IgD-negative memory B cell (primary cell): ENCODE data around the gene HDAC9. TPM values are rescaled to one million over a fixed set of nuclear protein-coding genes. Genes with fewer than 3 reads are reported as not detected.
A peak's percentile ranks its signal among the peaks of the same experiment; 100 is the strongest.

ENCODE experiments used
- H3K27ac Mint-ChIP-seq, 3 donors: one replicate each; pipeline ENCODE4 v1.8.0; 2020 to 2022; ENCODE audit warnings: mild to moderate bottlenecking in 3 of 3, mixed read lengths in 3 of 3, moderate library complexity in 1 of 3
- H3K27me3 Mint-ChIP-seq: one replicate; pipeline ENCODE4 v1.8.0; 2021; ENCODE audit warnings: mixed read lengths
- H3K36me3 Mint-ChIP-seq: one replicate; pipeline ENCODE4 v1.8.0; 2020; ENCODE audit warnings: mild to moderate bottlenecking, mixed read lengths
- H3K4me1 Mint-ChIP-seq, 3 donors: one replicate each; pipeline ENCODE4 v1.8.0; 2020 to 2022; ENCODE audit warnings: mixed read lengths in 3 of 3, mild to moderate bottlenecking in 1 of 3
- H3K4me3 Mint-ChIP-seq, 4 donors: one replicate each; pipeline ENCODE4 v1.8.0; 2020 to 2022; ENCODE audit warnings: mild to moderate bottlenecking in 4 of 4, mixed read lengths in 4 of 4, moderate library complexity in 3 of 4
- H3K9me3 Mint-ChIP-seq, 3 donors: one replicate each; pipeline ENCODE4 v1.8.0; 2020 to 2021; ENCODE audit warnings: mixed read lengths in 3 of 3, mild to moderate bottlenecking in 1 of 3
- polyA plus RNA-seq: library from polyadenylated mRNA; unstranded; fragments of 300-500 nt; fragmentation: Illumina TruSeq; gene quantifications from one replicate; pipeline ENCODE4 v1.2.3, GENCODE V29; 2021

Gene HDAC9
- polyA plus RNA-seq = 81.2 TPM

DNA sequence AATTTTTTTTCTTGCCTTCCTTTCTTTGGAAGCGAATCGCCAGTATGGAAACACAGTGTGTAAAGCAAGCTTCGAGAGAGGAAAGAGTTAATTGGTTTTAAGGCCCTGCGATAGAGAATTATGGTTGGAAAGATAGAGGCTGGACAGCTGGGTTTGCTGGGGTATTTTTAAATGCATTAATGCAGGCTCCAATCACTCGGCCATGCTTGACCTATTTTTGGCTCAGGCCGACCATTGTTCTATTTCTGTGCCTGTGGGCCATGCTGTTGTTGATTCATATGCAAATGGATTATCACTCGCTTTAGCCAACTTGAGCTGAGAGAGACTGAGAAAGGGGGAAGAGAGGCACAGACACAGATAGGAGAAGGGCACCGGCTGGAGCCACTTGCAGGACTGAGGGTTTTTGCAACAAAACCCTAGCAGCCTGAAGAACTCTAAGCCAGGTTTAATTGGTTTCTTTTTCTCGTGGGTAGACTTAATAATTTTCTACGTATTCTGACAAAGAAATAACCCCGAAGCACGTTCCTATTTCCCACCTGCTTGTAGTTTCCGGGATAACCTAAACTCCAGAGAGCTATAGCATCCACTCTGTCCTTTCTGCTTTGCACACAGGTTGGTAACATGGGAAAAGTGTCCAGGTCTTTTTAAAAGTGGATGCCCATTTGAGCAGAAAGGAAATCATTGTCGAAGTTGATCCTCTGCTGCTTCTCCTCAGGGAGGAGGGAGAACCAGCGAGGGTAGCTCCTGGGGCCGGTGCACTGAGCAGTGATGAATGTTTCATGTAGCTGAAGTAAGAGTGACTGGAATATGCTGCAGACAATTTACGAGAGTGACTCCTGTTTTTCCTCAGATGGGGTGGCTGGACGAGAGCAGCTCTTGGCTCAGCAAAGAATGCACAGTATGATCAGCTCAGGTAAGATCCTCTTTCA, at the start of gene HDAC9:
Gene HDAC9, plus strand, starts transcription at position 338 of the 929 bp plus-strand sequence. Its CDS starts 554 bp downstream, at position 892.
- Mint-ChIP-seq H3K27ac (peak within 1 kb of the TSS; percentile 5 to 92 (median 12)), H3K9me3 (no peaks in the 10 kb centered on the region), H3K4me1 (peaks cover 20 to 41% (median 34%) of the 10 kb centered on the region in 3 donors), H3K4me3 (peak within 1 kb of the TSS; percentile 82 to 94 (median 93)), H3K27me3 (no peaks in the 10 kb centered on the region), H3K36me3 (no peaks in the 10 kb centered on the region)

DNA sequence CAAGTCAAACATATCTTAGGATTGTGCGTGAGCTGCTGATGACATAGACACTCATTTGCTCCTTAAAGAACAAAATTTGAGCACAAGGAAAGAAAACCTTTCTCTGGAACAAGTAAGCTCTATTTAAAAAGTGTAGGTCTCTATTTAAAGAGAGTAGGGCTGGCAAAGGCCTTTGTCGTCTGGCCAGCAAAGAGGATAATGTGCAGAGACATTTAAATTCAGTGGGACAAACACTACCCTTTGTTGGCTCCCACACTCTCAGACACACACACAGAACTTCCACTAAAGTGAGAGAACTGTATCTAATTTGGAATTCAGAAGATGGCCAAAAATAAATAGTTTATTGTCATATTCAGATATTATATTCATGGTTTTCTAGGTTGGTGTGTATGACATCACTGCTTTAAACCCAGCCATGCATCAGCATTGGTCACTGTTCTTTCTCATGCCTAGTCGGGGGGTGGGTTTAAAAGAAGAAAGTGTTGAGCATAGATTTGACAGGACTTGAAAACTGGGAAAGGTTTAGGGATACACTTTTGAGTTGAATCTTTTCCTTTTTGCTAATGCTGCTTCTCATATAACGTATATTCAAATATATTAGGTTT, 49.5 kb upstream of the HDAC9 start:
- Mint-ChIP-seq H3K27ac (no peak overlapping the region), H3K36me3 (no peaks in the 10 kb centered on the region), H3K9me3 (no peaks in the 10 kb centered on the region), H3K4me1 (no peaks in the 10 kb centered on the region), H3K27me3 (no peaks in the 10 kb centered on the region), H3K4me3 (no peak overlapping the region)

GRCh38 chr7:18450019-18450418, 45.5 kb upstream of the HDAC9 start:
- Mint-ChIP-seq H3K4me3 (no peak overlapping the region), H3K27ac (no peak overlapping the region), H3K27me3 (no peaks in the 10 kb centered on the region), H3K36me3 (peaks cover 2% of the 10 kb centered on the region), H3K4me1 (no peaks in the 10 kb centered on the region), H3K9me3 (peaks cover 2 to 9% (median 2%) of the 10 kb centered on the region in 3 donors)

GRCh38 chr7:18455606-18456005, 39.9 kb upstream of the HDAC9 start:
- H3K4me1 Mint-ChIP-seq = peaks cover 11 to 19% (median 13%) of the 10 kb centered on the region in 3 donors
- peaks cover 2 to 9% (median 2%) of the 10 kb centered on the region in 3 donors for H3K9me3 Mint-ChIP-seq
- no peak overlapping the region for H3K4me3 Mint-ChIP-seq
- no peaks in the 10 kb centered on the region for H3K27me3 Mint-ChIP-seq
- no peak overlapping the region for H3K27ac Mint-ChIP-seq
- peaks cover 2% of the 10 kb centered on the region for H3K36me3 Mint-ChIP-seq

DNA sequence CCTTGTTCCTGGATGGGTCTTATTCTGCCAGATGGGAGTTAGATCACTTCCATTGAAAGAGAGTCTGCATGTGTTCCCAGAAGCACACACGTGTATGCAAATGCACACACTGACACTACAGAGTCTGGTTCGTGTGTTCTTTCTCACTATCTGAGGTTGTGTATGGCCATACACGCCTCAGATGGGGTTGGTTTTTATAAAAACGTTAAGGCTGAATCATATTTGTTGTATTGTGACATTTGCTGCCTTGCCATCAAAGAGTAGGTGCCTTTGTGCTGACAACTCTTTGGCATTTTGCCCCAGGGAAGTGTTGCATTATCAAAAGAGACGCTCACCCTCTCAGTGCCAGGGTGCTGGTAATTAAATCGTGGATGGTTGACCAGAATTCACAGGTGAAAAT, 37.7 kb upstream of the HDAC9 start:
- Mint-ChIP-seq H3K9me3 (no peaks in the 10 kb centered on the region), H3K27ac (no peak overlapping the region), H3K36me3 (no peaks in the 10 kb centered on the region), H3K27me3 (no peaks in the 10 kb centered on the region), H3K4me3 (no peak overlapping the region), H3K4me1 (peaks cover 14 to 28% (median 15%) of the 10 kb centered on the region in 3 donors)

DNA sequence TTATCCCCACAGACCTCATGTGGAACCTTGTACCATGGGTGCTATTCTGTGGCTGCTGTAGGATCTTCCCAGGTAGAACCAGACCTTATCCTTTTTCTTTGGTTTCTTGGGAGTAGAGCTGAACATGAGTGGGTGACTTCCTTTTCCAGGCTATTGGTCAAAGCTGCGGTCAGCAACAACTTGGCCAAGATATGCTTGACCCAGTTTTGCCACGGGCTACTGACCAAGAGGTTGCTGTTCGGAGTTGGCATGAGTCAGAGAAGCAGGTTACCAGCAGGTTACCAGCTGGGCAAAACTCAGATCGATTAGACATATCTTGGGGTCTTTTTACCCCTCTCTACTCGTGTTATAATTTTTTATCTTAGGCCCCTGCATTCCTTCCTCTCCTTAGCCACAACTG, 36.7 kb upstream of the HDAC9 start:
- Mint-ChIP-seq H3K27ac (peak overlapping the region in 2 of 3 donors; percentile 3 to 31), H3K4me1 (peaks cover 14 to 28% (median 15%) of the 10 kb centered on the region in 3 donors)

DNA sequence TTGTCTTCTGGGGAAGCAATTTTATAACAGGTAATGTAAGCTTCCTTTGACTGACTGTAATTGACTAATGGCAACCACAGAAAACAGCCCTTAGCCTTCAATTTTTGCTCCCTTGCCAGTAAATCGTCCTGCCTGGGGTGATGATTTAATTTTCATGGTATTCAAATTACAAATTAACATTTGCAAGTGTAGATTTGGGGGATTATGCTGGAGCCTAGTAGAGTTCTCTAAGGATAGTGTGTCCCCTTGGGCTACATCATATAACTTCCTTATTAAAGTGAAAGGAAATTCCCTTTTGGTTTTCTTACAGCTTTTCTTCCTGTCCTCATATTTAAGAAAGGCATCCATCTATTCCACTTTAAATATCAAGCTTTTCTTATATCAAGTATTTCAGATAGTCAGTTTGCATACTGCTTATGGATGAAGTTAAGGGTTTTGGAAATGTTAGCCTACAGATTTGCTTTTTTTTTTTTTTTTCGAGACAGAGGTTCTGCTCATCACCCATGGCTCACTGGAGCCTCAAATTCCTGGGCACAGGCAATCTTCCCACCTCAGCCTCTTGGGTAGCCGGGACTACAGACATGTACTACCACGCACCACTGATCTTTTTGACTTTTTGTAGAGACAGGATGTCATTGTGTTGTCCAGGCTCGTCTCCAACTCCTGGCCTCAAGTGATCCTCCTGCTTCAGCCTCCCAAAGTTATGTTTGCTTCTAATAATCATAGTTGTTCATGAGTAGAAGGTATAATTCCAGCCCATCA, 35.9 kb upstream of the HDAC9 start:
- no peaks in the 10 kb centered on the region for H3K27me3 Mint-ChIP-seq
- no peaks in the 10 kb centered on the region for H3K36me3 Mint-ChIP-seq
- peak overlapping the region in 2 of 4 donors; percentile 35 to 41 for H3K4me3 Mint-ChIP-seq
- no peaks in the 10 kb centered on the region for H3K9me3 Mint-ChIP-seq
- peaks cover 14 to 28% (median 15%) of the 10 kb centered on the region in 3 donors for H3K4me1 Mint-ChIP-seq
- peak overlapping the region in 1 of 3 donors; percentile 31 for H3K27ac Mint-ChIP-seq

More for the DNA sequence above, 36.7 kb upstream of the HDAC9 start:
- no peaks in the 10 kb centered on the region for H3K27me3 Mint-ChIP-seq
- H3K9me3 Mint-ChIP-seq = no peaks in the 10 kb centered on the region
- H3K36me3 Mint-ChIP-seq = no peaks in the 10 kb centered on the region
- H3K4me3 Mint-ChIP-seq = peak overlapping the region in 2 of 4 donors; percentile 7 to 76

DNA sequence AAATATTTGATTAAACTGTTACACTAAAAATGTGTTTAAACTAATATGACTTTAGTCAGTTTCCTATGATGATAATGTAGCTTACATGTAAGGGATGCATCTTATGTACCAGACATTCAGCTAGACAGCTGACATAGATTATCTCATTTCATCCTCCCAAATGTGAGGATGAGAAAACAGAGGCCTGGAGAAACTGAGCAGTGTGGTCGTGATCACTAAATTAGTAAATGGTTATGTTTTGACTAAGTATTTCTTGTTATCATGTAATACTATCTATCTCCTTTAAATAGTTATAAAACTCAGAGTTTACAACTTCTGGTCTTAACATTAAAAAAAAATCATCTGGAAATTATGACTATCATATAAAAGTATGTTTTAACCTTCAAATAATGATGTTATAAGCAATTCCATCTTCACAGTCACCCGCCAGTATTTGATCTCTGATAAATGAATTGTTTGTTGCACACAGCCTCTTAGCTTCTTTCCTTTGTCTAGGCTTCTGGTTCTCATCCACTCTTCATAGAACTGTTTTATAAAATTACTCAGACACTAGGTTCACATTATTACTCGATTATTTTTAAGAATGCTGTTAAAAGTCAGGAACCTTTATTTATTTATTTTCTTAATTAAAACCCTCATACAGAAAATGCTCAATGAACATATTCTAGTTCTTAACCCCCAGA, 33.6 kb upstream of the HDAC9 start:
- H3K27ac Mint-ChIP-seq = no peak overlapping the region
- no peaks in the 10 kb centered on the region for H3K9me3 Mint-ChIP-seq
- peaks cover 14 to 37% (median 19%) of the 10 kb centered on the region in 3 donors for H3K4me1 Mint-ChIP-seq
- H3K36me3 Mint-ChIP-seq = no peaks in the 10 kb centered on the region
- H3K27me3 Mint-ChIP-seq = no peaks in the 10 kb centered on the region
- H3K4me3 Mint-ChIP-seq = no peak overlapping the region

GRCh38 chr7:18464830-18465229, 30.7 kb upstream of the HDAC9 start:
- Mint-ChIP-seq H3K9me3 (no peaks in the 10 kb centered on the region), H3K4me1 (peaks cover 3 to 19% (median 9%) of the 10 kb centered on the region in 3 donors), H3K27ac (no peak overlapping the region), H3K4me3 (no peak overlapping the region), H3K36me3 (no peaks in the 10 kb centered on the region), H3K27me3 (no peaks in the 10 kb centered on the region)

DNA sequence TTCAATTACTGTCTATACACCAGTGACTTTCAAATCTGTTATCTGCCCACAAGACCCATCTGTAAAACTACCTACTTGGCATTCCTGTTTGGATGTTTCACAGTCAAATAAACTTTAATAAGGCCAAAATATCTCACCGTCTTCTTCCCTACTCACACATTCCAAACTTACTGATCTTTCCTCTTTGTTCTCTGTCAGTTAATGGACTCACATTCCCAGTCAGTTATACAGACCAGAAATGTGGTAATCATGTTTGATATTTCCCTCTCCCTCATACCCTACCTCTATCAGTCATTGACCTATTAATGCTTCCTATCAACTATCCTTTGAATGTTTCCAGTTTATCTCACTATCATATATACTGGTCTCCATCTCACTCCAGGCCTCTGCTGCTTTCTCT, 28.5 kb upstream of the HDAC9 start:
- H3K27ac Mint-ChIP-seq = no peak overlapping the region
- peaks cover 3 to 17% (median 5%) of the 10 kb centered on the region in 3 donors for H3K4me1 Mint-ChIP-seq
- H3K4me3 Mint-ChIP-seq = no peak overlapping the region
- no peaks in the 10 kb centered on the region for H3K9me3 Mint-ChIP-seq
- H3K36me3 Mint-ChIP-seq = no peaks in the 10 kb centered on the region
- H3K27me3 Mint-ChIP-seq = no peaks in the 10 kb centered on the region

DNA sequence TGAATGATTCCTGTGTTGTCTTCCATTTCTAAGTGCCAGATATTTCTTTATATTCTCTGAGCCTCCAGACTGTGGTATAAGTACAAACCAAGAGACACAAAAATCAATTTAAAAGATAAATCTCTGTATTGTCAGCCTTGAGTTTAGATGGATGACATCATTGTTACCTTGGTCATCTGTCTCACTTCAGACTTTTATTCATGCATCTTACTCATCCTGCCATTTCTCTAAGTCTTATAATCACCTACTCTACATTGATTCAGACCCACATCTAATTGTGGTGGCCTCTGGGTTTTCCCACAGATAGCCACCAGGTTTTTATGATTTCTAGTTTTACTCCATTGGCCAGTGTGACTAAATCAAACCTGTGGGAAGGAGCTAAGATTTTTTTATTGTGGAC, 26.8 kb upstream of the HDAC9 start:
- H3K27ac Mint-ChIP-seq = no peak overlapping the region
- no peaks in the 10 kb centered on the region for H3K27me3 Mint-ChIP-seq
- no peaks in the 10 kb centered on the region for H3K36me3 Mint-ChIP-seq
- H3K4me3 Mint-ChIP-seq = no peak overlapping the region
- H3K9me3 Mint-ChIP-seq = no peaks in the 10 kb centered on the region
- peaks cover 0 to 13% (median 4%) of the 10 kb centered on the region in 3 donors for H3K4me1 Mint-ChIP-seq

DNA sequence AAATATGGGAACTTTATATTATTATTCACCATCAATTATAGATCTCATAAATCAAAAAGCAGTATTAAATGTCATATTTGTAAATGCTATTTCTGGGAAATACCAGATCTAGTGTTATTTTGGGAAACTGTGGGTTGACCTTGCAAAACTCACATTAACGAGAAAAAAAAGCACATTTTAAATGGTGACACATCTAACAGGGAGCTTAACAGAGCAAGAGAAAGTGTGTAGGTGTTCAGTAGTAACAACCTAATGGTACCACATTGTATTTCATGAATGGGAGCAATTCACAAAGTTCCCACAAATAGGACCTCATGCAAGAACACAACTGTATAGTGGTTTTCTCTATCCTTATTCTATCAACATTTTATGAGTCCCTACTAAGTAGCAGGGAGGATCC, 26.2 kb upstream of the HDAC9 start:
- H3K27me3 Mint-ChIP-seq = no peaks in the 10 kb centered on the region
- H3K9me3 Mint-ChIP-seq = no peaks in the 10 kb centered on the region
- H3K4me3 Mint-ChIP-seq = no peak overlapping the region
- no peak overlapping the region for H3K27ac Mint-ChIP-seq
- H3K4me1 Mint-ChIP-seq = peaks cover 0 to 13% (median 4%) of the 10 kb centered on the region in 3 donors
- no peaks in the 10 kb centered on the region for H3K36me3 Mint-ChIP-seq

GRCh38 chr7:18471476-18472160, 23.9 kb upstream of the HDAC9 start:
- Mint-ChIP-seq H3K27me3 (no peaks in the 10 kb centered on the region), H3K27ac (no peak overlapping the region), H3K36me3 (no peaks in the 10 kb centered on the region), H3K4me1 (peaks cover 0 to 4% (median 0%) of the 10 kb centered on the region in 3 donors), H3K9me3 (no peaks in the 10 kb centered on the region), H3K4me3 (no peak overlapping the region)

GRCh38 chr7:18472161-18472483, 23.4 kb upstream of the HDAC9 start:
- Mint-ChIP-seq H3K36me3 (no peaks in the 10 kb centered on the region), H3K27ac (no peak overlapping the region), H3K9me3 (no peaks in the 10 kb centered on the region), H3K27me3 (no peaks in the 10 kb centered on the region), H3K4me3 (no peak overlapping the region), H3K4me1 (peaks cover 0 to 4% (median 0%) of the 10 kb centered on the region in 3 donors)
